ENCODE measurements around the gene TSPAN8. TPM values are rescaled to one million over a fixed set of nuclear protein-coding genes. Genes with fewer than 3 reads are reported as not detected.

TSPAN8 gene
- total RNA-seq, 4 donors from 2014 or later = 0.29 to 2.2 (median 1.1) TPM; not detected in 1

DNA sequence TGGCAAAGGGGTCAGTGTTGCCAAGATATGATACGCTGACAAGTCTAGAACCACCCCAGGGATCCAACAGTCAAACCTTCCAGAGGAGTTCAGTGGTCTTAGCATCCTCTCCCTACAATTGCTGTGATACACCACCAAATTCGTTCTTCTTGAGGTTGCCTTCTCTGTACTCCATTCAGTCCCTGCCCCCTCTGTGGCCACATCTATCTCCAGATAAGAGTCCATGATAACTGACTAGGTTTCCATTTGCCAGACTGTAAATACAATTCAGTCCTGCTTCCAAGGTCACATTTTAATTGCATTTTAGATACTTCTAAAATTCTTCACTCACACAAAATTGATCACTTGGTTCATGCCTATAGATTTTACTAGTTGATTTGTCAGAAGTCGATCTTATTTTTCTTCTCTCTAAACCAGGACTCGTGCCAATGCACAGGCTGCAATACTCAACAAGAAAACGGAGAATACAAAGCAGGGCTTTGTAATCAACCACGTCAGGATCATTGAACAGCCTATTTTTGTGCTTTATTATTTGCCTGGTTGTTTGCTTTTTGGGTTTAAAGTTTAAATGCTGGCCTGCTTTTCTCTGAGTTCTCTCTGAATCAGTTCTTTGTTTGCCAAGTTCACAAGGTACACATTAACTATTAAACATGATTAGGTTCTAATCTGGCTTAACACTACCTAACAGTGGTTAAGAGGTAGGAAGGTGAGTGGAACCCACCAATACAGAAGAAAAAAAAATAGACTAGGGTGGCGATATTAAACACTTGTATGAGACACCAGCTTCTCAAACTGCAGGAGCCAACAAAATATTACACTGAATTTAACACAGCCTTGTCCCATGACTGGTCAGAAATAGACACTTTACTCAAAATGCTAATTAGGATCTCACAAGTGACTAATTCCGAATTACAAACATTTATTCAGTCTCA is 5.3 kb upstream of the TSPAN8 start:
- TF ChIP-seq POLR2AphosphoS5 (IDR thresholded peaks at IDR 0.05) (no peak), EP300 (IDR thresholded peaks at IDR 0.05) (no peak), POLR2A (IDR thresholded peaks at IDR 0.05; ENCODE audit: low read depth) (no peak)
- TF ChIP-seq, protein P1, sequence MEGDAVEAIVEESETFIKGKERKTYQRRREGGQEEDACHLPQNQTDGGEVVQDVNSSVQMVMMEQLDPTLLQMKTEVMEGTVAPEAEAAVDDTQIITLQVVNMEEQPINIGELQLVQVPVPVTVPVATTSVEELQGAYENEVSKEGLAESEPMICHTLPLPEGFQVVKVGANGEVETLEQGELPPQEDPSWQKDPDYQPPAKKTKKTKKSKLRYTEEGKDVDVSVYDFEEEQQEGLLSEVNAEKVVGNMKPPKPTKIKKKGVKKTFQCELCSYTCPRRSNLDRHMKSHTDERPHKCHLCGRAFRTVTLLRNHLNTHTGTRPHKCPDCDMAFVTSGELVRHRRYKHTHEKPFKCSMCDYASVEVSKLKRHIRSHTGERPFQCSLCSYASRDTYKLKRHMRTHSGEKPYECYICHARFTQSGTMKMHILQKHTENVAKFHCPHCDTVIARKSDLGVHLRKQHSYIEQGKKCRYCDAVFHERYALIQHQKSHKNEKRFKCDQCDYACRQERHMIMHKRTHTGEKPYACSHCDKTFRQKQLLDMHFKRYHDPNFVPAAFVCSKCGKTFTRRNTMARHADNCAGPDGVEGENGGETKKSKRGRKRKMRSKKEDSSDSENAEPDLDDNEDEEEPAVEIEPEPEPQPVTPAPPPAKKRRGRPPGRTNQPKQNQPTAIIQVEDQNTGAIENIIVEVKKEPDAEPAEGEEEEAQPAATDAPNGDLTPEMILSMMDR (IDR thresholded peaks at IDR 0.05) = no peak
- 79% methylated on average over 8 of the region's 8 CpGs for WGBS
- intact Hi-C loops (cut with DNase I) = no loop called here

DNA sequence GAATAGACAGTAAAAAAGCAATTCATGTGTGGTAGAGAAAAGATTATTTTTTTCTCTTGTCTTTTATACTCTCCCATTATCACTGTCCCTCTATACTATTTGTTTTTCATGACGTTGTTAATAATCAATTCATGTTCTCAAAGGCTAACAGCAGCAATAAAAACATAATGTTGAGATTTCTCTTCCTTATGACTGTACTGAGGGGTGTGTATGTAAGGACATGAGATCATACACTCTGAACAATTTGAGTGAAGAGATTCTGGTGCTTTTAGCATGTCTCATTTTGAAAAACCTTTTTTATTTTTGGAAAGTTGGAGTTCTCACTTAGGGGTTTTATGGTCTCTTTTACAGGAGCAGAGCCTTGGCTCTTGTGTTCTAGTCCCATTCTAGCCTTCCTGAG is 3.8 kb upstream of the TSPAN8 start:
- H3K27ac ChIP-seq (replicated peaks in 1 of 4) = no peak overlapping the region

More for the DNA sequence above, 5.3 kb upstream of the TSPAN8 start:
- no peak overlapping the region for H3K4me3 ChIP-seq
- H3K27ac ChIP-seq (replicated peaks in 1 of 4) = no peak overlapping the region
- H3K27me3 ChIP-seq = no peaks in the 10 kb centered on the region
- H3K9me3 ChIP-seq = no peaks in the 10 kb centered on the region
- H3K36me3 ChIP-seq = no peaks in the 10 kb centered on the region
- H3K4me1 ChIP-seq = no peaks in the 10 kb centered on the region
- DNase-seq (ENCODE audit: extremely low spot score) = no peak

DNA sequence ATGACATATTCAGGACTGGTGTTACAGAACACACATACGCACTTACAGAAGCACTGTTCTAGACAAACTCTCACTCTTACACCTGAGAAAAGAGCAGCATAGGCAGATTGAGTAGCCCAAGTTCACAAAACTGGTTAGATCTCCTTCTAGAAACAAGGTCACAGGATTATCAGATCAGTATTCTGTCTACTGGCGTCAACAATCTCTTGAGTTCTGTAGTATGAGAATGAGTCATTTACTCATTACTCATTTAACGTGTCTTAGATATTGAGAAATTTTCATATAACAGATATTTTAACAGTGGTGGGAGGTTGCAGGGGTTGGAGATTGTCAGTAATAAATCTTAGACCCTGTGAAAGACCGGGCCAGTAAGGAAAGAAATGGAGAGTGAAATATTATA is 2.8 kb upstream of the TSPAN8 start:
- 90% methylated on average over 4 of the region's 4 CpGs for WGBS

More for the DNA sequence above, 3.8 kb upstream of the TSPAN8 start:
- Histone ChIP-seq H3K4me1 (no peaks in the 10 kb centered on the region), H3K9me3 (no peaks in the 10 kb centered on the region), H3K27me3 (no peaks in the 10 kb centered on the region), H3K36me3 (no peaks in the 10 kb centered on the region), H3K4me3 (no peak overlapping the region)
- intact Hi-C loops (cut with DNase I) = no loop called here
- TF ChIP-seq POLR2A (IDR thresholded peaks at IDR 0.05; ENCODE audit: low read depth) = no peak
- TF ChIP-seq, protein P1 (IDR thresholded peaks at IDR 0.05) = no peak
- TF ChIP-seq EP300 (IDR thresholded peaks at IDR 0.05) = no peak
- TF ChIP-seq POLR2AphosphoS5 (IDR thresholded peaks at IDR 0.05) = no peak
- WGBS = 30% methylated on average over 1 of the region's 1 CpG
- DNase-seq (ENCODE audit: extremely low spot score) = no peak

DNA sequence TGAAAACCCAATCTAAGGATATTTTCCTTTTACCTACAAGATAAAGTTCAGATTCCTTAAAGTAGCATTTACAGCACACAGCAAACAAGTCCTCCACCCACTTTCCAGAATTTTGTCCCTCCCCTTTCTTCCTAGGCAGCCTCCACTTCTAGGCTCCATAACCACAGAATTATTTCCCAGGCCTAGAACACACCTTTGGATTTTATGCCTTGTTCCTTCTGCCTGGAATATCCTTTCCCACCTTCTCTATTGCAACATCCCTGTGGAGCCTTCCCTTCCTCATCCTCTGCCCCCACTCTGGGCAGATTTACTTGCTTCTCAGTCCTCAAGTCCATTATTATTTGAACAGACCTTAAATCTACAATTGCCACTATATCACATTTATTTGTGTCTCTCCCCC is 2.1 kb upstream of the TSPAN8 start:
- no peaks in the 10 kb centered on the region for H3K27me3 ChIP-seq
- no peak overlapping the region for H3K4me3 ChIP-seq
- H3K4me1 ChIP-seq = no peaks in the 10 kb centered on the region
- no peak overlapping the region for H3K27ac ChIP-seq (replicated peaks in 1 of 4)
- DNase-seq (ENCODE audit: extremely low spot score) = no peak
- no peaks in the 10 kb centered on the region for H3K9me3 ChIP-seq
- TF ChIP-seq, protein P1 (IDR thresholded peaks at IDR 0.05) = no peak
- TF ChIP-seq POLR2A (IDR thresholded peaks at IDR 0.05; ENCODE audit: low read depth) (no peak), EP300 (IDR thresholded peaks at IDR 0.05) (no peak), POLR2AphosphoS5 (IDR thresholded peaks at IDR 0.05) (no peak)
- intact Hi-C loops (cut with DNase I) = no loop called here
- H3K36me3 ChIP-seq = no peaks in the 10 kb centered on the region

More for the DNA sequence above, 2.8 kb upstream of the TSPAN8 start:
- H3K27ac ChIP-seq (replicated peaks in 1 of 4) = no peak overlapping the region
- TF ChIP-seq EP300 (IDR thresholded peaks at IDR 0.05) (no peak), POLR2AphosphoS5 (IDR thresholded peaks at IDR 0.05) (no peak), POLR2A (IDR thresholded peaks at IDR 0.05; ENCODE audit: low read depth) (no peak)
- TF ChIP-seq, protein P1 (IDR thresholded peaks at IDR 0.05) = no peak
- no peak overlapping the region for H3K4me3 ChIP-seq
- no peaks in the 10 kb centered on the region for H3K36me3 ChIP-seq
- H3K27me3 ChIP-seq = no peaks in the 10 kb centered on the region
- H3K9me3 ChIP-seq = no peaks in the 10 kb centered on the region
- DNase-seq (ENCODE audit: extremely low spot score) = no peak
- intact Hi-C loops (cut with DNase I) = no loop called here
- H3K4me1 ChIP-seq = no peaks in the 10 kb centered on the region
